GM23248 (cell line): ENCODE results near the gene ENTPD7. TPM values are rescaled to one million over a fixed set of nuclear protein-coding genes. Genes with fewer than 3 reads are reported as not detected.

Experiments
- DNase-seq: peaks from one replicate; pipeline ENCODE4 v3.0.0-alpha.2; 2015
- H2AFZ ChIP-seq: fragments of 200-600 bp; sonication (generic); 2 replicates; pipeline ENCODE4 v1.6.1; 2016; ENCODE audit warnings: antibody characterized with exemption
- H3F3A ChIP-seq: fragments of 200-600 bp; sonication (generic); 2 replicates; pipeline ENCODE4 v1.6.1; 2016; ENCODE audit warnings: mild to moderate bottlenecking, antibody characterized with exemption, mixed run types; ENCODE audit not compliant: insufficient read depth
- H3K27ac ChIP-seq: fragments of 200-600 bp; sonication (generic); 2 replicates; pipeline ENCODE4 v1.5.1; 2016; ENCODE audit warnings: mild to moderate bottlenecking
- H3K27me3 ChIP-seq: fragments of 200-600 bp; sonication (generic); replicated peaks from 2 replicates; pipeline ENCODE4 v1.6.1; 2016; ENCODE audit warnings: mild to moderate bottlenecking; ENCODE audit not compliant: insufficient read depth
- H3K36me3 ChIP-seq: fragments of 200-600 bp; sonication (generic); 2 replicates; pipeline ENCODE4 v1.6.1; 2016; ENCODE audit warnings: low read depth, mild to moderate bottlenecking
- H3K4me1 ChIP-seq: fragments of 200-600 bp; sonication (generic); 2 replicates; pipeline ENCODE4 v1.6.1; 2016; ENCODE audit warnings: mild to moderate bottlenecking; ENCODE audit not compliant: insufficient read depth
- H3K4me2 ChIP-seq: fragments of 200-600 bp; sonication (generic); one replicate; pipeline ENCODE4 v1.6.1; 2016; ENCODE audit warnings: mild to moderate bottlenecking; ENCODE audit not compliant: unreplicated experiment
- H3K4me3 ChIP-seq: fragments of 200-600 bp; sonication (generic); 2 replicates; pipeline ENCODE4 v1.5.1; 2016; ENCODE audit warnings: mild to moderate bottlenecking
- H3K79me2 ChIP-seq: fragments of 200-600 bp; sonication (generic); 2 replicates; pipeline ENCODE4 v1.6.1; 2016; ENCODE audit warnings: mild to moderate bottlenecking; ENCODE audit not compliant: insufficient read depth
- H3K9ac ChIP-seq: fragments of 200-600 bp; sonication (generic); 2 replicates; pipeline ENCODE4 v1.6.1; 2016; ENCODE audit warnings: mild to moderate bottlenecking
- H3K9me2 ChIP-seq: fragments of 200-600 bp; sonication (generic); 2 replicates; pipeline ENCODE4 v1.6.1; 2016; ENCODE audit warnings: mixed run types, mild to moderate bottlenecking, moderate library complexity; ENCODE audit not compliant: insufficient read depth
- H3K9me3 ChIP-seq: fragments of 200-600 bp; sonication (generic); one replicate; pipeline ENCODE4 v1.6.1; 2017; ENCODE audit warnings: low read depth
- H4K20me1 ChIP-seq: fragments of 200-600 bp; sonication (generic); 2 replicates; pipeline ENCODE4 v1.6.0; 2016; ENCODE audit not compliant: insufficient read depth
- EZH2 ChIP-seq: fragments of 200-600 bp; sonication (generic); IDR thresholded peaks from 2 replicates; pipeline ENCODE4 v1.6.1; 2018; ENCODE audit warnings: antibody characterized with exemption, mild to moderate bottlenecking; ENCODE audit not compliant: insufficient read depth, poor library complexity, severe bottlenecking
- EZH2phosphoT487 ChIP-seq: fragments of 200-600 bp; sonication (generic); IDR thresholded peaks from 2 replicates; pipeline ENCODE4 v1.6.1; 2018; ENCODE audit warnings: antibody characterized with exemption, moderate library complexity, mild to moderate bottlenecking, low read depth; ENCODE audit not compliant: insufficient read depth
- WGBS, 2 experiments: methylation state at CpG; one replicate each; pipeline ENCODE4 v1.1.6; 2015 to 2017; ENCODE audit warnings: low lambda C conversion rate in 2 of 2, low coverage in 1 of 2; ENCODE audit errors: missing lambda C conversion rate in 2 of 2; 5-methylcytosine and 5-hydroxymethylcytosine counted together
- in situ Hi-C: fragments of 300-500 bp; cut with MboI; formaldehyde crosslinking; loops from 2 replicates; pipeline ENCODE4 v1.15.0; 2020
- polyA plus RNA-seq: library from polyadenylated mRNA; unstranded; fragments of >200 nt; fragmentation: Nextera tagmentation; extraction: Ambion mirVana; gene quantifications from 2 replicates; pipeline ENCODE4 v1.2.1, GENCODE V29; 2016
- small RNA-seq: library from RNA; depleted of rRNA; stranded (forward); fragments of <200 nt; gene quantifications from one replicate; pipeline ENCODE3, GENCODE V24; 2014; ENCODE audit warnings: low read depth, low replicate concordance
- total RNA-seq: library from RNA; depleted of rRNA; stranded (reverse); fragments of >200 nt; shearing (Covaris generic); gene quantifications from 2 replicates; pipeline ENCODE4 v1.2.3, GENCODE V29; 2014; rRNA removed

ENTPD7 gene
- total and polyA plus RNA-seq, 2 experiments from 2014 or later = 7.5 to 21.6 TPM

DNA sequence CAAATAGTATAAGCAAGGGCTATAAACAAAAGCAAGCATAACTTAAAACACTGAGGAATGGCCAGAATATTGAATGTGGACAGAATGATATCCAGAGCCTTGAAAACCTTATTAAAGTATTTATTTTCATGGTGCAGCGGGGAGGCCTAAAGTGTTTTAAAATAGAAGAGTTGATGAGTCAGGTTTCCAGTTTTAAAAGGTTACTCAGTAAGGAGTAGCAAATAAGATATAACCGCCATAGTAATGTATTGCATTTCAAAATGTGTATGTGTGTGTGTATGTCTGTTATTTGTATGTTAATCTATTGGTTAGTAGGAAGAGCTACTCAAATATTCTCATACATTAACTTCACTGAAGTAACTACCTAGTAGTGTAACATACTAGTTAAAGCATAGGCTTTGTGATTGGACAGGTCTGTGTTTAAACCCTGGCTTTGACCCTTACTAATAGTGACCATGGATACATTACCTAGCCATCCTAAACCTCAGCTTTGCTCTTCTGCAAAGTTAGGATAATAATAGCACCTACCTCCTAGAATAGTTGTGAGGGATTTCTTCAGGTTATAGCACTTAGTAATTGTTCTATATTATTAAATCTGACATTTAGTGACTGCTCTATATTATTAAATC, 89.6 kb downstream of the ENTPD7 start:
- Histone ChIP-seq H3K4me2 (no peak overlapping the region), H3K9me2 (no peaks in the 10 kb centered on the region), H4K20me1 (no peaks in the 10 kb centered on the region), H2AFZ (no peak overlapping the region), H3K36me3 (peaks cover 46% of the 10 kb centered on the region), H3K9ac (no peak overlapping the region), H3K27ac (no peak overlapping the region), H3K4me1 (no peaks in the 10 kb centered on the region), H3F3A (no peaks in the 10 kb centered on the region), H3K27me3 (no peaks in the 10 kb centered on the region), H3K79me2 (no peaks in the 10 kb centered on the region; the same call in 1 of the 2 replicates), H3K4me3 (no peak overlapping the region), H3K9me3 (no peaks in the 10 kb centered on the region)
- TF ChIP-seq EZH2 = no peak
- WGBS, 2 experiments = 96% methylated on average over 2 of the region's 2 CpGs
- no peak for DNase-seq
- in situ Hi-C loops = no loop called here

- peaks cover 41% of the 10 kb centered on the region for H3K36me3 ChIP-seq
- TF ChIP-seq EZH2 = no peak
- no peak for TF ChIP-seq EZH2phosphoT487
- H3K4me1 ChIP-seq = peaks cover 10% of the 10 kb centered on the region; the same call in 1 of the 2 replicates
- H3K27ac ChIP-seq = no peak overlapping the region
- in situ Hi-C loops = no loop called here
- no peaks in the 10 kb centered on the region for H3K9me2 ChIP-seq
- H3K4me2 ChIP-seq = no peak overlapping the region
- H2AFZ ChIP-seq = no peak overlapping the region
- no peaks in the 10 kb centered on the region for H4K20me1 ChIP-seq
- H3F3A ChIP-seq = 0 out of 2 replicates have a peak, but pooled peaks cover 6% of the 10 kb centered on the region
- no peak overlapping the region for H3K9ac ChIP-seq
- H3K79me2 ChIP-seq = no peaks in the 10 kb centered on the region; the same call in 1 of the 2 replicates
- H3K4me3 ChIP-seq = no peak overlapping the region
- H3K9me3 ChIP-seq = no peaks in the 10 kb centered on the region
- DNase-seq = no peak
- H3K27me3 ChIP-seq = no peaks in the 10 kb centered on the region
Measured at GRCh38 chr10:99750641-99751040, 91.3 kb downstream of the ENTPD7 start.

DNA sequence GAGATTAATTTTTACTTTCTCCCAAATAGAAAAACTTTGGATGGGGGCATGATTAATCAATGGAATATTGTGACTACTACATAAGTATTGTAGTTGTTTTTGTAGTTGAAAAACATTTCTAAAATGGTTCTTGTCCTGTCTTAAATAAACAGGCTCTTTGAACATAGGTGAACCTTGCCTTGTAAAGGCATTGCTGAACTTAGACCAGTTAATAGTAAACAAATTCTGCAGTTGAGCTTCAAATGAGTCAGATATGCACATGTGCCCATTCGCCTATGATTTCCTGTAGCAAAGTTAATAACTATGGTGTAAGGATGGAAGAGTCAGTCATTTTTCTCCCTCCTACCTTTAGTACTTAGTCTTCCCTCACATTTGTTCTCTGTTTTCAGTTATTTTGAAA, 95.4 kb downstream of the ENTPD7 start:
- H4K20me1 ChIP-seq = no peaks in the 10 kb centered on the region
- peaks cover 22% of the 10 kb centered on the region; the same call in 1 of the 2 replicates for H3F3A ChIP-seq
- H3K4me3 ChIP-seq = no peak overlapping the region
- H3K27ac ChIP-seq = no peak overlapping the region
- H3K79me2 ChIP-seq = no peaks in the 10 kb centered on the region
- peaks cover 24% of the 10 kb centered on the region for H3K4me1 ChIP-seq
- H3K9me2 ChIP-seq = no peaks in the 10 kb centered on the region
- in situ Hi-C loops = no loop called here
- no peak overlapping the region for H2AFZ ChIP-seq
- 11 to 24% methylated on average over 1 of the region's 1 CpG for WGBS, 2 experiments
- no peak overlapping the region for H3K4me2 ChIP-seq
- no peaks in the 10 kb centered on the region for H3K27me3 ChIP-seq
- DNase-seq = peak; percentile 59
- TF ChIP-seq EZH2 = no peak
- no peak for TF ChIP-seq EZH2phosphoT487
- H3K9me3 ChIP-seq = no peaks in the 10 kb centered on the region
- H3K36me3 ChIP-seq = peaks cover 24% of the 10 kb centered on the region
- H3K9ac ChIP-seq = no peak overlapping the region

Small RNA genes lying within 50 kb of the gene (small RNA-seq; reads per million reads assigned to genes)
- not detected for gene AL133353.1

Other genes starting within 250 kb of the ENTPD7 start
- 19.1 and 39.6 TPM in 2 replicates for gene GOT1, start 228.9 kb upstream of the ENTPD7 start, total RNA-seq
- 62.7 and 63.7 TPM in 2 replicates for gene GOT1, start 228.9 kb upstream of the ENTPD7 start, polyA plus RNA-seq
- not detected in 2 replicates for gene NKX2-3, start 126.6 kb upstream of the ENTPD7 start, total RNA-seq
- gene NKX2-3, start 126.6 kb upstream of the ENTPD7 start, polyA plus RNA-seq = not detected in 2 replicates
- gene SLC25A28, start 39.1 kb upstream of the ENTPD7 start, total RNA-seq = 22.8 and 37.6 TPM in 2 replicates
- gene SLC25A28, start 39.1 kb upstream of the ENTPD7 start, polyA plus RNA-seq = 12.6 and 13.1 TPM in 2 replicates
- 20.3 and 21.4 TPM in 2 replicates for gene COX15, start 72.6 kb downstream of the ENTPD7 start, total RNA-seq
- gene COX15, start 72.6 kb downstream of the ENTPD7 start, polyA plus RNA-seq = 17.1 and 18.3 TPM in 2 replicates
- 20.2 and 20.9 TPM in 2 replicates for gene CUTC, start 72.7 kb downstream of the ENTPD7 start, total RNA-seq
- 25.7 and 28.5 TPM in 2 replicates for gene CUTC, start 72.7 kb downstream of the ENTPD7 start, polyA plus RNA-seq
- under 0.01 and 0.86 TPM in 2 replicates for gene ABCC2, start 123.1 kb downstream of the ENTPD7 start, total RNA-seq
- 0.19 and 0.20 TPM in 2 replicates for gene ABCC2, start 123.1 kb downstream of the ENTPD7 start, polyA plus RNA-seq